NCI-H1048 (cell line): Measurements from ENCODE around the gene RNU7-1.

Source experiments
- DNase-seq: peaks from one replicate; lab custom pipeline; 2025; lab: John Stamatoyannopoulos, UW

RNU7-1 gene

GRCh38 chr12:6937481-6938352, 5.9 kb upstream of the RNU7-1 start:
- DNase-seq = peak; percentile 92

GRCh38 chr12:6938353-6939190, 5.0 kb upstream of the RNU7-1 start:
- DNase-seq = no peak

- no peak for DNase-seq
Measured at GRCh38 chr12:6939191-6939540, 4.5 kb upstream of the RNU7-1 start.

- no peak for DNase-seq
Measured at GRCh38 chr12:6941267-6941666, 2.3 kb upstream of the RNU7-1 start.

- no peak for DNase-seq
Measured at GRCh38 chr12:6941782-6942181, 1.8 kb upstream of the RNU7-1 start.

- no peak for DNase-seq
Measured at GRCh38 chr12:6942331-6942665, 1.3 kb upstream of the RNU7-1 start.

- DNase-seq = peak; percentile 63
Measured at GRCh38 chr12:6943389-6943721, 261 bp upstream of the RNU7-1 start.

- DNase-seq = peak; percentile 91
Measured at GRCh38 chr12:6944381-6945186, 968 bp downstream of the RNU7-1 start.

GRCh38 chr12:6945613-6946012, 2.0 kb downstream of the RNU7-1 start:
- no peak for DNase-seq

- peak; percentile 86 for DNase-seq
Measured at GRCh38 chr12:6946033-6946919, 2.7 kb downstream of the RNU7-1 start.

GRCh38 chr12:6946920-6947374, 3.3 kb downstream of the RNU7-1 start:
- DNase-seq = no peak

- no peak for DNase-seq
Measured at GRCh38 chr12:6947615-6948014, 4.0 kb downstream of the RNU7-1 start.

- no peak for DNase-seq
Measured at GRCh38 chr12:6948873-6949594, 5.4 kb downstream of the RNU7-1 start.

- no peak for DNase-seq
Measured at GRCh38 chr12:6950401-6950801, 6.8 kb downstream of the RNU7-1 start.

GRCh38 chr12:6950811-6951540, 7.4 kb downstream of the RNU7-1 start, which contains the start of gene PTPN6:
PTPN6 (plus strand) TSS chr12:6951356; CDS start chr12:6951513, 157 bp downstream.
- DNase-seq = no peak

GRCh38 chr12:6951551-6952120, 8.0 kb downstream of the RNU7-1 start:
- no peak for DNase-seq

GRCh38 chr12:6952121-6952862, 8.7 kb downstream of the RNU7-1 start:
- DNase-seq = no peak

GRCh38 chr12:6952863-6953441, 9.3 kb downstream of the RNU7-1 start:
- DNase-seq = no peak
